ENCODE results near the gene STAT3.
A peak's percentile ranks its signal among the peaks of the same experiment; 100 is the strongest.
"Not testable (repeated sequence)": the region's sequence is repeated elsewhere in the genome, so short reads cannot be mapped to it uniquely, and the experiment has no call there.

DNA sequence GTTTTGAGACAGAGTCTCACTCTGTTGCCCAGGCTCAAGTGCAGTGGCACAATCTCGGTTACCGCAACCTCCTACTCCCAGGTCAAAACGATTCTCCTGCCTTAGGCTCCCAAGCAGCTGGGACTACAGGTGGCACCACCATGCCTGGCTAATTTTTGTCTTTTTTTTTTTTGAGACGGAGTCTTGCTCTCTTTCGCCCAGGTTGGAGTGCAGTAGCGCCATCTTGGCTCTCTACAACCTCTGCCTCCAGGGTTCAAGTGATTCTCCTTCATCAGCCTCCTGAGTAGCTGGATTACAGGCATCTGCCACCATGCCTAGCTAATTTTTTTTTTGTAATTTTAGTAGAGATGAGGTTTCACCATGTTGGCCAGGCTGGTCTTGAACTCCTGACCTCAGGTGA, 70.3 kb downstream of the STAT3 start:
- not testable (repeated sequence) for TF ChIP-seq SMARCC2 (IDR thresholded peaks at IDR 0.05; ENCODE audit: low read depth); ZBTB1 (CRISPR knock-in tag; IDR thresholded peaks at IDR 0.05; ENCODE audit: borderline replicate concordance, low read depth); TCF7 (IDR thresholded peaks at IDR 0.05; ENCODE audit: borderline replicate concordance); POLR2AphosphoS2 (IDR thresholded peaks at IDR 0.05; ENCODE audit: low read length); BDP1 (IDR thresholded peaks at IDR 0.05; ENCODE audit: insufficient read depth, insufficient read length); POLR2A (conservative IDR thresholded peaks at IDR 0.05); ZNF239 (CRISPR knock-in tag; IDR thresholded peaks at IDR 0.05); MAFF (IDR thresholded peaks at IDR 0.05; ENCODE audit: low read length); RCOR1 (IDR thresholded peaks at IDR 0.05; ENCODE audit: borderline replicate concordance in 1 of 2, low read depth in 2 of 2, low read length in 2 of 2); E2F3 (CRISPR knock-in tag; IDR thresholded peaks at IDR 0.05); ELF1 (tag; IDR thresholded peaks at IDR 0.05)
- peak; percentile 77 for TF ChIP-seq NFRKB (IDR thresholded peaks at IDR 0.05; ENCODE audit: low read depth)
